GM10248 (cell line): ENCODE results near the gene RCL1.

Experiments
- CTCF ChIA-PET: fragments of 300-600 bp; sonication (Branson Sonifier 250); formaldehyde crosslinking; extraction: SDS; loops from one replicate; lab custom pipeline; 2021; ENCODE audit warnings: antibody characterized with exemption; lab: Yijun Ruan, JAX
- POLR2A ChIA-PET: fragments of 350-650 bp; sonication (Branson Sonifier 250); formaldehyde crosslinking; extraction: SDS; loops from one replicate; lab custom pipeline; 2020; ENCODE audit warnings: antibody characterized with exemption; lab: Yijun Ruan, JAX
- DNase-seq: peaks from one replicate; pipeline ENCODE4 v3.0.0; 2012; ENCODE audit errors: extremely low spot score
- CTCF ChIP-seq: IDR thresholded peaks from 2 replicates; pipeline ENCODE4 v1.5.1; 2012; ENCODE audit warnings: mild to moderate bottlenecking, low read depth; ENCODE audit errors: extremely low read depth, missing control alignments, control extremely low read depth

Gene RCL1

DNA sequence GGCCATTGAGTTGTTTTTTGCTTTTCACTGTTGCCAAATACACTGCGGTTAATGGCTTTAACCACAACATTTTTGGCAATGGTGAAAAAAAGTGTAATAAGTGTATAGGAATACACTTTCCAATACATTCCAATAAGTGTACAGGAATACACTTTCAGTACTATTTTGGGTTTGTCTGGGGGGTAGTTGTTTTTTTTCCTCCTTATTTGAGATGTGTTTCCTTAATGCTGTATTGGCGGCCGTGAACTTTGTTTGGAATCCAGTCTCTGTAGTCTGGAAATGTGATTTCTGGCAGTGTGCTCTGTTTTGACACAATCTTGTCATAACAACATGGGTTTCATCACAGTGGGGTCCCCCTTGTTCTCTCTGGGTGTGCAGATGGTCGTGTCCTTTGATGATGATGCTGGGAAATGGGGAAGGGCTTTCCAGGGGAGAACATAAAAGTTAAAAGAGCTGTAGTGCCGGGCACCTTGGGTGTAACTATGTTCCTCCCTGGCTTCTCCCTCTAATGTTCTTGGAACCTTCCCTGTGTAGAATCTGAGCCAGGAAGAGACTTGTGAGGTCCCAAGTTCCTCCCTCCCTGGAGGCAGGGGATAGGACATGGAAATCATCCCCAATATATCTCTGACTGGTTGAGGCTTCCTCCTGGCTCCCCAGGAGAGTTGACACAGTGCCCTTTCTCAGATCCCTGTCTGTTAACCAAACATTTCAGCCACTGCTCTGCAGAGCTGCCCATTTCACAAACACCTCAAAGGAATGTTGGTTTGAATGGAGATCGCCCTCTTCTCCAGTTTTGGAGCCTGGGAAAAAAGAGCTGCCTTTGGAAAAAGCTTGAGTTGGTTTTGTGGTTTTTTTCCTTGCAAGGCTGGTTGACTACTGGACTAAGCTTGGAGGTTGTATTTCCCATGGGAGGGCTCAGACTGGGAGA, 44.8 kb downstream of the RCL1 start:
- DNase-seq: no peak
- TF ChIP-seq CTCF: no peak
- ChIA-PET CTCF (interaction anchor here (1.0 to 5.9 kb wide), 8 partner anchors 9 to 151 kb away, joined by 3 to 34 read pairs (median 4); no protein-coding TSS in a partner anchor), POLR2A (no interaction called here)

- CTCF ChIA-PET: interaction anchor here (1.0 to 5.9 kb wide), 9 partner anchors 9 to 150 kb away, joined by 3 to 34 read pairs (median 5); no protein-coding TSS in a partner anchor
- no peak for TF ChIP-seq CTCF
These were observed 45.4 kb downstream of the RCL1 start for GRCh38 chr9:4838189-4838546.

GRCh38 chr9:4839470-4839912, 46.7 kb downstream of the RCL1 start:
- CTCF ChIA-PET: interaction anchor here (1.3 to 5.9 kb wide), 6 partner anchors 11 to 149 kb away, joined by 3 to 34 read pairs (median 5); no protein-coding TSS in a partner anchor
- no peak for DNase-seq
- TF ChIP-seq CTCF: no peak
- POLR2A ChIA-PET: no interaction called here

More at GRCh38 chr9:4838189-4838546, 45.4 kb downstream of the RCL1 start:
- DNase-seq: no peak
- POLR2A ChIA-PET: no interaction called here

DNA sequence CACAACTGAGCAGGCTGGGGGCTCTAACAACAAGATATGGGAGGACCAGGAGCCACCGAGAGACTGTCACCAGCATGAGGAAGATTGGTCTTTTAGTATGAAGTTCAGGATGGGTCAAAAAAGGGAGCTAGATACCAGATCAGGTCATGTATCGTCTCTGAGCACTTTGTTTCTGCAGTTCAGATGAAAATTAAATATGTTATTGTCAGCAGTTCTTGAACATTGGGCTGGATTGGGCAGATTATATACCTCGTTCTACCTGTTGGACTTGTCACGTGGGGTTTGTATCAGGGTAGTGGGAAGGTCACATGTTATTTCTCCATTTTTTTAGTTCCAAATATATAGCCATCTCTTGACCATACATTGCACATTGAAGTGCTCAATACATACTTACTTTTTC, 47.3 kb downstream of the RCL1 start:
- POLR2A ChIA-PET: no interaction called here
- no peak for DNase-seq
- CTCF ChIA-PET: interaction anchor here (1.3 to 5.9 kb wide), 6 partner anchors 10 to 149 kb away, joined by 3 to 34 read pairs (median 5); no protein-coding TSS in a partner anchor
- TF ChIP-seq CTCF: no peak

DNA sequence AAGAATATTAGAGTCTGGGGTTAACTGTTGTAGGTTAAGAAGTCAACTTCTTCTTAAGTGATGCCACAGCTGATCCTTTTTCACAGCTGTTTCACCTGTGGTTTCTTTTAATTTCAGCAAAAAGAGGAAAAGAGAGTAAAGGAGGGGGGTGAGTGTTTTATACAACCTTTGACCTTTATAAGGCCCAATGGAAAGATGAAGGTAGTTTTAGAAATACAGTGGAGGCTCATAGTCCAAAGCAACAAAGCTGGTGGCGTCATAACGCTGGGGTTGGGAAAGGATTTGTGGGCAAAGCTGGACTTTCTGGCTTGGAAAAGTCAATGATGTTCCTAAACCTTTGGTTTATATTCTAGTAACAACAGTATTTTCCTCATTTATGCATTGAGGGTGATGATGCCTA, 49.5 kb downstream of the RCL1 start:
- no peak for TF ChIP-seq CTCF
- CTCF ChIA-PET: interaction anchor here (0.7 to 5.9 kb wide), 3 partner anchors 9 to 56 kb away, joined by 3 to 34 read pairs (median 3); no protein-coding TSS in a partner anchor
- no peak for DNase-seq
- POLR2A ChIA-PET: no interaction called here

DNA sequence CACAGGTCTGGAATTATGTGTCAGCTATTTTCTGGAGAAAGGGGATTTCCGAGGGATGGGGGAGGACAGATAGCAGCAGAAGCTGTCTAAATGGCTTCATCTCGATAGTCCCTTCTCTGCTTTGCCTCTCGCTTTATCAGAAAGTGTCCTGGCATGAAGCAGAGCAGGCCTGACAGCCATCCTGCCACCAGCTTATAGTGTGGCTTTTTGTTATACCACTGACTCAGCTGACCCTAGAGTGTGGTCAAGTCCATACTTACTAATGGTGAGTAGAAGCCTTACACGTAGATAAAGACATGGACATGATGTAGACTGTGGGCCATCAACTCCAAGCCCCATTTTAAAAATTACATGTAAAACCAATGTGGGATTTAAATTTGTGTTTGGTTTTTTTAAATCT, 50.0 kb downstream of the RCL1 start:
- POLR2A ChIA-PET: no interaction called here
- TF ChIP-seq CTCF: no peak
- CTCF ChIA-PET: interaction anchor here (0.7 to 5.9 kb wide), 3 partner anchors 9 to 56 kb away, joined by 3 to 34 read pairs (median 3); no protein-coding TSS in a partner anchor
- DNase-seq: no peak
